GM23248 (cell line): ENCODE results near the gene TSPAN32. TPM values are rescaled to one million over a fixed set of nuclear protein-coding genes. Genes with fewer than 3 reads are reported as not detected.
"Not testable (repeated sequence)": the region's sequence is repeated elsewhere in the genome, so short reads cannot be mapped to it uniquely, and the experiment has no call there.

ENCODE experiments used
- DNase-seq: peaks from one replicate; pipeline ENCODE4 v3.0.0-alpha.2; 2015
- H2AFZ ChIP-seq: fragments of 200-600 bp; sonication (generic); 2 replicates; pipeline ENCODE4 v1.6.1; 2016; ENCODE audit warnings: antibody characterized with exemption
- H3F3A ChIP-seq: fragments of 200-600 bp; sonication (generic); 2 replicates; pipeline ENCODE4 v1.6.1; 2016; ENCODE audit warnings: mild to moderate bottlenecking, antibody characterized with exemption, mixed run types; ENCODE audit not compliant: insufficient read depth
- H3K27ac ChIP-seq: fragments of 200-600 bp; sonication (generic); 2 replicates; pipeline ENCODE4 v1.5.1; 2016; ENCODE audit warnings: mild to moderate bottlenecking
- H3K27me3 ChIP-seq: fragments of 200-600 bp; sonication (generic); replicated peaks from 2 replicates; pipeline ENCODE4 v1.6.1; 2016; ENCODE audit warnings: mild to moderate bottlenecking; ENCODE audit not compliant: insufficient read depth
- H3K36me3 ChIP-seq: fragments of 200-600 bp; sonication (generic); 2 replicates; pipeline ENCODE4 v1.6.1; 2016; ENCODE audit warnings: low read depth, mild to moderate bottlenecking
- H3K4me1 ChIP-seq: fragments of 200-600 bp; sonication (generic); 2 replicates; pipeline ENCODE4 v1.6.1; 2016; ENCODE audit warnings: mild to moderate bottlenecking; ENCODE audit not compliant: insufficient read depth
- H3K4me2 ChIP-seq: fragments of 200-600 bp; sonication (generic); one replicate; pipeline ENCODE4 v1.6.1; 2016; ENCODE audit warnings: mild to moderate bottlenecking; ENCODE audit not compliant: unreplicated experiment
- H3K4me3 ChIP-seq: fragments of 200-600 bp; sonication (generic); 2 replicates; pipeline ENCODE4 v1.5.1; 2016; ENCODE audit warnings: mild to moderate bottlenecking
- H3K79me2 ChIP-seq: fragments of 200-600 bp; sonication (generic); 2 replicates; pipeline ENCODE4 v1.6.1; 2016; ENCODE audit warnings: mild to moderate bottlenecking; ENCODE audit not compliant: insufficient read depth
- H3K9ac ChIP-seq: fragments of 200-600 bp; sonication (generic); 2 replicates; pipeline ENCODE4 v1.6.1; 2016; ENCODE audit warnings: mild to moderate bottlenecking
- H3K9me2 ChIP-seq: fragments of 200-600 bp; sonication (generic); 2 replicates; pipeline ENCODE4 v1.6.1; 2016; ENCODE audit warnings: mixed run types, mild to moderate bottlenecking, moderate library complexity; ENCODE audit not compliant: insufficient read depth
- H3K9me3 ChIP-seq: fragments of 200-600 bp; sonication (generic); one replicate; pipeline ENCODE4 v1.6.1; 2017; ENCODE audit warnings: low read depth
- H4K20me1 ChIP-seq: fragments of 200-600 bp; sonication (generic); 2 replicates; pipeline ENCODE4 v1.6.0; 2016; ENCODE audit not compliant: insufficient read depth
- EZH2 ChIP-seq: fragments of 200-600 bp; sonication (generic); IDR thresholded peaks from 2 replicates; pipeline ENCODE4 v1.6.1; 2018; ENCODE audit warnings: antibody characterized with exemption, mild to moderate bottlenecking; ENCODE audit not compliant: insufficient read depth, poor library complexity, severe bottlenecking
- EZH2phosphoT487 ChIP-seq: fragments of 200-600 bp; sonication (generic); IDR thresholded peaks from 2 replicates; pipeline ENCODE4 v1.6.1; 2018; ENCODE audit warnings: antibody characterized with exemption, moderate library complexity, mild to moderate bottlenecking, low read depth; ENCODE audit not compliant: insufficient read depth
- WGBS, 2 experiments: methylation state at CpG; one replicate each; pipeline ENCODE4 v1.1.6; 2015 to 2017; ENCODE audit warnings: low lambda C conversion rate in 2 of 2, low coverage in 1 of 2; ENCODE audit errors: missing lambda C conversion rate in 2 of 2; 5-methylcytosine and 5-hydroxymethylcytosine counted together
- in situ Hi-C: fragments of 300-500 bp; cut with MboI; formaldehyde crosslinking; loops from 2 replicates; pipeline ENCODE4 v1.15.0; 2020
- polyA plus RNA-seq: library from polyadenylated mRNA; unstranded; fragments of >200 nt; fragmentation: Nextera tagmentation; extraction: Ambion mirVana; gene quantifications from 2 replicates; pipeline ENCODE4 v1.2.1, GENCODE V29; 2016
- total RNA-seq: library from RNA; depleted of rRNA; stranded (reverse); fragments of >200 nt; shearing (Covaris generic); gene quantifications from 2 replicates; pipeline ENCODE4 v1.2.3, GENCODE V29; 2014

Gene TSPAN32
- total and polyA plus RNA-seq, 2 experiments from 2014 or later = not detected

DNA sequence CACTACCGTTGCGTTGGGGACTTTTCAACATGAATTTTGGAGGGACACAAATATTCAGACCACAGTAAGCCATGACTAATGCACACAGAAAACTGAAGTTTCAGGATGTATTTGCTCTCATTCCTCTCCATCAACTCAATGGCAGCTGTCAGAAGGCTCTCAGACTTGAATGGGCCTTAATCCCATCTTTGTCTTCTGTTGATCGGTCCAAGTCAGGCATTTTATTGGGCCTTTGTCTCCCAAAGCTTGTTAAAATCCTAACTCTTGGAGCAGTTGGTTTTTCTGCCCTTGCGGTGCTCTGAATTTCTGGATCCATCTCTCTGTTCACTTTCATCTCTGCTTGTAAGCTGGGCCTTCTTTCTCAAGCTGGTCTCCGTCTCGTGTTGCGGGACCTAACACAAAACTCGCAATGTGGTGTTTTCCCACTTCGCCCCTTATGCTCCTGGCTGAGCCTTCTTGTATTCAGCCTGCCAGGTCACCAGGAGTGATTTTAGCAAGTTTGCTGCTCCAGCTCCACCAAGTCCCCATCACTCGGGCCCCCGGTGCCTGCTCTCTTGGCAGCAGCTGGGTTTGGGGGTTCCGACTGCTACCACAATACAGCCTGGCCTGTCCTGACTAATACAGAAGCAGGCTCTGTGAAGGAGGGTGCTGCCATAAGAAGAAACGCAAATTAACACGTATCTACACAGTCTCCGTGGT is 27.0 kb downstream of the TSPAN32 start:
- 0 out of 2 replicates have a peak, but pooled peaks cover 3% of the 10 kb centered on the region for H3K4me1 ChIP-seq
- TF ChIP-seq EZH2 = no peak
- no peak for TF ChIP-seq EZH2phosphoT487
- no peak overlapping the region for H3K9ac ChIP-seq
- in situ Hi-C loops = no loop called here
- H3K27ac ChIP-seq = no peak overlapping the region
- H3K9me3 ChIP-seq = no peaks in the 10 kb centered on the region
- 81 to 82% methylated on average over 15 of the region's 15 CpGs for WGBS, 2 experiments
- no peak overlapping the region for H2AFZ ChIP-seq
- H3K27me3 ChIP-seq = no peaks in the 10 kb centered on the region
- no peaks in the 10 kb centered on the region for H4K20me1 ChIP-seq
- no peak overlapping the region for H3K4me3 ChIP-seq
- H3K36me3 ChIP-seq = no peaks in the 10 kb centered on the region
- DNase-seq = no peak
- H3K79me2 ChIP-seq = no peaks in the 10 kb centered on the region
- H3F3A ChIP-seq = no peaks in the 10 kb centered on the region
- H3K4me2 ChIP-seq = no peak overlapping the region
- no peaks in the 10 kb centered on the region for H3K9me2 ChIP-seq

DNA sequence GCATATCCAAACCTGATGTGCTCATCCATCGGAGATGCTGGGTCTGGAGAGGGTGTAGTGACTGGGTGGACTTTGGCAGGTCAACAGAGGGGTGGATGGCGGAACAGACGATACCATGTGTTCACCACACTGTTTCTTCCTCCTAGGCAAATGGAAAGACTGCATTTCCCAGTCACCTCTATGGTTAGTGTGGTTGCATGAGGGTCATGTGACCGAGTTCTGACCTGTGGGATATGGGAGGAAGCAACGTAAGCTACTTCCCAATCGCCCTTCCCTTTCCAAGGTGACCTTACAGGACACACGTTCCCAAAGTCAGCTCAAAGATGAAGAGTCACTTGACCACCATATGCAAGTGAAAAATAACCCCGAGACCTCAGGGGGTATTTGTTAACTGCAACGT is 27.7 kb downstream of the TSPAN32 start:
- in situ Hi-C loops = no loop called here
- Histone ChIP-seq H4K20me1 (no peaks in the 10 kb centered on the region), H3K27ac (no peak overlapping the region), H3K9me2 (no peaks in the 10 kb centered on the region), H3K36me3 (no peaks in the 10 kb centered on the region), H2AFZ (no peak overlapping the region), H3K27me3 (no peaks in the 10 kb centered on the region), H3K4me3 (no peak overlapping the region), H3K4me1 (0 out of 2 replicates have a peak, but pooled peaks cover 3% of the 10 kb centered on the region), H3K4me2 (no peak overlapping the region), H3K9me3 (no peaks in the 10 kb centered on the region), H3K79me2 (no peaks in the 10 kb centered on the region), H3F3A (no peaks in the 10 kb centered on the region), H3K9ac (no peak overlapping the region)
- 41 to 46% methylated on average over 9 of the region's 9 CpGs for WGBS, 2 experiments
- no peak for DNase-seq
- no peak for TF ChIP-seq EZH2phosphoT487
- TF ChIP-seq EZH2 = no peak

DNA sequence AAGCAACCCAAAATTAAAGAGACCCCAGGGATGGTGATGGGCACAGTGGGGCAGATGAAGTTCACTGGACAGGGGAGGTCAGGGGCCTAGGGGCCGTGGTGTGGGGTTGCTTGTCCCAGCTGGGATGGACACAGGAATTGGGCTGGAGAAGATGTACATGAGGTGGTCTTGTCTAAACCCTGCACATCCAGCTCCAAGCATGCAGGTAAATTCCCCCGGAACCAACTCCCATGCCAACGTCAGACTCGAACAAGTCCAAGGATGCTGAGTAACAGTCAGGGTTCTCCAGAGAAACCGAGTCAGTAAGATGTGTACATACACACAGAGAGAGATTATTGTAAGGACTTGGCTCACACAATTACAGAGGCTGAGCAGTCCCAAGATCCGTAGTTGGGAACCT is 28.9 kb downstream of the TSPAN32 start:
- no peak for TF ChIP-seq EZH2
- no peak for TF ChIP-seq EZH2phosphoT487
- in situ Hi-C loops = no loop called here
- DNase-seq = no peak
- H3F3A ChIP-seq = no peaks in the 10 kb centered on the region
- H4K20me1 ChIP-seq = no peaks in the 10 kb centered on the region
- no peak overlapping the region for H3K4me3 ChIP-seq
- H3K27me3 ChIP-seq = no peaks in the 10 kb centered on the region
- no peak overlapping the region for H3K4me2 ChIP-seq
- H3K9ac ChIP-seq = no peak overlapping the region
- no peak overlapping the region for H3K27ac ChIP-seq
- WGBS, 2 experiments = 58 to 62% methylated on average over 6 of the region's 6 CpGs
- 0 out of 2 replicates have a peak, but pooled peaks cover 3% of the 10 kb centered on the region for H3K4me1 ChIP-seq
- no peaks in the 10 kb centered on the region for H3K9me3 ChIP-seq
- H3K79me2 ChIP-seq = no peaks in the 10 kb centered on the region
- H3K36me3 ChIP-seq = no peaks in the 10 kb centered on the region
- H2AFZ ChIP-seq = no peak overlapping the region
- no peaks in the 10 kb centered on the region for H3K9me2 ChIP-seq

DNA sequence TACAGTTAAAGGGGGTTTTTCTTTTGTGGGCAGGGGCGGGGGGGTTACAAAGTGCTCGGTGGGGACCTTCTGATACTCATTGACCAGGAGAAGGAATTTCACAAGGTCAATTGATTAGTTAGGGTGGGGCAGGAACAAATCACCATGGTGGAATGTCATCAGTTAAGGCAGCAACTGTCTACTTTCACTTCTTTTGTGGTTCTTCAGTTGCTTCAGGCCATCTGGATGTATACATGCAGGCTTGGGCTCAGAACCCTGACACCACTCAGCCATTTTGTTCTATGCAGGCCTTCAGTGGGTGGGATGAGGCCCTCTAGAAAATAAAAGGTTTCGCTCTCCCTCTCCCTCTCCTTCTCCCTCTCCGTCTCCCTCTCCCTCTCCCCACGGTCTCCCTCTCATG is 29.6 kb downstream of the TSPAN32 start:
- Histone ChIP-seq H3K4me3 (no peak overlapping the region), H3K27ac (no peak overlapping the region), H3K9me2 (no peaks in the 10 kb centered on the region), H3K4me2 (no peak overlapping the region), H2AFZ (no peak overlapping the region), H3K36me3 (no peaks in the 10 kb centered on the region), H4K20me1 (no peaks in the 10 kb centered on the region), H3K27me3 (no peaks in the 10 kb centered on the region), H3K9me3 (no peaks in the 10 kb centered on the region), H3F3A (no peaks in the 10 kb centered on the region), H3K4me1 (no peaks in the 10 kb centered on the region), H3K9ac (no peak overlapping the region), H3K79me2 (no peaks in the 10 kb centered on the region)
- TF ChIP-seq EZH2phosphoT487 (no peak), EZH2 (no peak)
- in situ Hi-C loops = no loop called here
- DNase-seq = no peak
- 78% methylated on average over 5 of the region's 5 CpGs; no CpG with 5 or more reads in 1 of the 2 experiments for WGBS, 2 experiments

DNA sequence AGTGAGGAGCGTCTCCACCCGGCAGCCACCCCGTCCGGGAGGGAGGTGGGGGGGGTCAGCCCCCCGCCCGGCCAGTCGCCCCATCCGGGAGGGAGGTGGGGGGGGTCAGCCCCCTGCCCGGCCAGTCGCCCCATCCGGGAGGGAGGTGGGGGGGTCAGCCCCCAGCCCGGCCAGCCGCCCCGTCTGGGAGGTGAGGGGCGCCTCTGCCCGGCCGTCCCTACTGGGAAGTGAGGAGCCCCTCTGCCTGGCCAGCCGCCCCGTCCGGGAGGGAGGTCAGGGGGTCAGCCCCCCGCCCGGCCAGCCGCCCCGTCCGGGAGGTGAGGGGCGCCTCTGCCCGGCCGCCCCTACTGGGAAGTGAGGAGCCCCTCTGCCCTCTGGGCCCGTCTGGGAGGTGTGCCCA is 30.8 kb downstream of the TSPAN32 start:
- H3F3A ChIP-seq, H3K27ac ChIP-seq, H3K4me1 ChIP-seq, H2AFZ ChIP-seq, H3K27me3 ChIP-seq, H3K36me3 ChIP-seq, H3K9me3 ChIP-seq, H3K9ac ChIP-seq, in situ Hi-C loops, H4K20me1 ChIP-seq, H3K4me3 ChIP-seq, H3K9me2 ChIP-seq, H3K4me2 ChIP-seq, DNase-seq, H3K79me2 ChIP-seq: not testable (repeated sequence)
- 81 to 83% methylated on average over 3 to 18 of the region's 29 CpGs for WGBS, 2 experiments

DNA sequence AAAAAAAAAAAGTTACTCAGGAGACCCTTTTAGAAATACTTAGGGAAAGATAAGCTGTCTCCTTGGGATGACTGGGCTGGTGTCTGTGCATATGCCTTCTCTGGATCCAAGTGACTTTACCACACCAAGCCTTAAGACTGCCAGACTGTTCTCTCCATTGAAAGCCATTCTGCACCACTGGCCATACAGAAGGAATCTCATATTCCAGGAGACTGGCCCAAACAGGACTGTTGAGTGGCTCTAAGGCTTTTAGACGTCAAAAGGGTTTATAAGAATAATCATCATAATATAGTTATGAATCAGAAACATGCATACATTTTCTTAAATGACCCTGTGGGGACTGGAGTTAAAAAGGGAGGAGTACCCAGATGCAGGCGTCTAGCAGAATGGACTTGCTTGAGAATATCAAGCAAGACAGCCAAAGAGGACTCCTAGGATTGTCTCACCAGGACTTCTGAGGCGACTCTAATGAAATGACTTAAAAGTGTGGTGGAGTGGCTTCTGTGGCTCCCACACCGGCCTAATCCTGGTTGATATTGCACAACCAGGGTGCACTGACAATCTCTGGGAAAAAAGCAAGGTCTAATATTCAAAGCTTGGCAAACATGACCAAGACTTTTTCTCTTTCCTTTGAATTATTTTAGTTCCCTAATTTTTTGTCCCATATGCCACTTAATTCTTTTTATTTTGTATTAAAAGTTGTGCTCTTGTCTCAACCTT is 31.8 kb downstream of the TSPAN32 start:
- H3K27ac ChIP-seq, DNase-seq, H3K9ac ChIP-seq, H3K79me2 ChIP-seq, H4K20me1 ChIP-seq, H3K4me1 ChIP-seq, H3K4me2 ChIP-seq, H3F3A ChIP-seq, H2AFZ ChIP-seq, H3K9me2 ChIP-seq, H3K27me3 ChIP-seq, H3K9me3 ChIP-seq, H3K36me3 ChIP-seq, in situ Hi-C loops, H3K4me3 ChIP-seq: not testable (repeated sequence)
- WGBS, 2 experiments = 37 to 65% methylated on average over 2 of the region's 4 CpGs
